NCI-H510A treated with DMSO at 0.1 percent for 48 hours (cell line): ENCODE results near the gene C19orf25.
A peak's percentile ranks its signal among the peaks of the same experiment; 100 is the strongest.
"Not testable (repeated sequence)": the region's sequence is repeated elsewhere in the genome, so short reads cannot be mapped to it uniquely, and the experiment has no call there.

Experiments used
- DNase-seq: peaks from one replicate; lab custom pipeline; 2025; lab: John Stamatoyannopoulos, UW

Gene C19orf25

GRCh38 chr19:1478934-1479707, at the start of gene C19orf25:
Gene C19orf25 (minus strand): TSS chr19:1479215. CDS start chr19:1478903, 312 bp downstream.
- DNase-seq, result peak; percentile 62

GRCh38 chr19:1527650-1528309, 48.8 kb upstream of the C19orf25 start:
- no peak for DNase-seq

DNA sequence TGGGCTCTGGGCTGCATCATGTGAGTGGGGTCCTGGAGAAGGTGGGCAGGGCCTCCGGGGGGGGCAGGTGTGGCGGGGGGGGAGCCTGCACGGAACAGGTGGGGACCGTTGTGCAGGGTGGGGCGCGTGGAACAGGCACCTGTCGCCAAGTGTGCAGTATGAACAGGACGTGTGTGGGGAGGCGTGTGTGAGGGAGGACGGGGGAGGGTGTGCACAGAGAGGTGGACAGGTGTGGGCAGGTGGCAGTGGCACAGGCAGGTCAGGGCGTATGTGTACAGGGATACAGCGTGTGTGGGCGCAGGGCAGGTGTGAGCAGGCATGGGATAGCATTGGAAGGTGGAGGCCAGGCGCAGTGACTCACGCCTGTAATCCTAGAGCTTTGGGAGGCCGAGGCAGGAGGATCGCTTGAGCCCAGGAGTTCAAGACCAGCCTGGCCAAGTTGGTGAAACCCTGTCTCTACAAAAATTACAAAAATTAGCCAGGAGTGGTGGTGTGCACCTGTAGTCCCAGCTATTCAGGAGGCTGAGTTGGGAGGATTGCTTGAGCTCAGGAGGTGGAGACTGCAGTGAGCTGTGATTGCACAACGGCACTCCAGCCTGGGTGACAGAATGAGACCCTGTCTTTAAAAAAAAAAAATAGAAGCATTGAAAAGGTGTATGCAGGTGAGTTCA, 48.1 kb upstream of the C19orf25 start:
- DNase-seq, result no peak

DNA sequence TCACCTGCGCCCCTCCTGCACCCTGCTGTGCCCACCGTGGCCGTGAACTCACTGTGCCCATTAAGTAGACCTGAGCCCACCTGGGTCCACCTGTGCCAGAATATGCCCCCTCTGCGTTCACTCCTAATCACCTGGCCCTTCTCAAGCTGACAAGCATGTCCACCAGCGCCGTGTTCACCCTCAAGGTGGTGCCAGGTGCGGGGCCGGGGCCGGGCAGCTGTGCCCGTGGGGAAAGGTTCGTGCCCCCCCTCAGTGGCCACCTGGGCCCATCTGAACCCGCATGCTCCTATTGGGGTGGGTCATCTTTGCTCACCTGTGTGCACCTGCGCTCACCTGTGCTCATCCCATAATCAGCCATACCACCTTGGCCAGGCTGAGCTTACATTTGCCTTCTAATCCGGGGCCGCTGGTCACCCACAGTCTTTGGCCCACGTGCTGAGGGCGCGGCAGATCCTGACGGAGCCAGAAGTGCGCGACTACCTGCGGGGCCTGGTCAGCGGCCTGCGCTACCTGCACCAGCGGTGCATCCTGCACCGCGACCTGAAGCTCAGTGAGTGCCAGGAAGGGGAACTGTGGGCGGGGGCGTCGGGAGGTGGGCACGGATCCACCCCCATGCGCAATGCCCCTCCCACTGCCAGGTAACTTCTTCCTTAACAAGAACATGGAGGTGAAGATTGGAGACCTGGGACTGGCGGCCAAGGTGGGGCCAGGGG, 47.2 kb upstream of the C19orf25 start:
- no peak for DNase-seq

DNA sequence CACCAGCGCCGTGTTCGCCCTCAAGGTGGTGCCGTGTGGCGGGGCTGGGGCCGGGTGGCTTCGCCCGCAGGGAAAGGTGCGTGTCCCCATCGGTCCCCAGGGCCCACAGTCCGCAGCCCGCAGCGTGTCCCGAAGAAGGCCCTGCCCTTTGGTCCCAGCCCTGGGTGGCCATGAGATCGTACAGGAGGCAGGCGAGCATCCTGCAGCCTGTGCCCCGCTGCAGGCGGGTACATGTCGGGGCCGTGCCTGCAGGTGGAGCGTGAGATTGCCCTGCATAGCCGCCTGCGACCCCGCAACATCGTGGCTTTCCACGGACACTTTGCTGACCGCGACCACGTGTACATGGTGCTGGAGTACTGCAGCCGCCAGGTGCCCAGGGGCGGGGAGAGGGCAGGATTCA, 46.3 kb upstream of the C19orf25 start:
- DNase-seq, result no peak

GRCh38 chr19:1524972-1525325, 45.9 kb upstream of the C19orf25 start:
- no peak for DNase-seq

GRCh38 chr19:1524287-1524971, 45.4 kb upstream of the C19orf25 start:
- DNase-seq, result no peak

DNA sequence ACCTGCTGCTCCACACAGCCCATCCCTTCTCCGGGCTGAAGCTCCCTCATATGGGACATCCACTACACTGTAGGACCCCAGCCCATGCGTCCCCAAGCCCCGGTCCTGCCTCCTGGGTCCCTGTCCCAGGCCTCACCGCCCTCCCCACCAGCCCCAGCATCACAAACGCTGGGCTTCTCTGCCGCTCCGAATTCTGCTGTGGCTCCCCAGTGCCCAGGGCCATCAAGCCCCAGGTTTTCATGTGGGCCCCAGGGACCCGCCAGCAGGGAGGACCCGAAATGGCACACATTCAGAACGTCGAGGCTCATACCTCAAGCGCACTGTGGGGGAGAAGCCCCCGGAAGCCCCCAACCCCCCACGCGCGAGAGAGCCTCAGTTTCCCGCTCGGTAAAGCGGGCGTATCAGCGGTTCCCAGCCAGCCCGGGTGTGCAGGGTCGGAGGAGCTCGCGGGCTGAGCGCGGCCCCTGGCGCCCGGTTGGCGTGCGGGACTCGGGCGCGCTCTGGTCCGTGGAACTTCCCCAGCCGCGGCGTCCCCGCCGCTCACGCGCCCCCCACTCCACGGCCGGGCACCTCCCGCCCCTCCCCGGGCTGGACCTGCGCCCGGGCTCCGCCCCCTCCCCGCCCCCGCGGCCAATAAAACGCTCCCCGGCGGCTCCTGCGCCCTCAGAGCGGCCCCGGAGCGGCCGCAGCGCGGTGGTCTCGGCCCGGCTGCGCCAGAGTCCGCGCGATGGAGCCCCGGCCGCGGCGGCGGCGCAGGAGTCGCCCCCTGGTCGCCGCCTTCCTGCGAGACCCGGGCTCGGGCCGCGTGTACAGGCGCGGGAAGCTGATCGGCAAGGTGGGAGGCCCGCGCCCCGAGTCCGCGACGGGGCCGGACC, 44.6 kb upstream of the C19orf25 start, which contains the start of gene PLK5:
PLK5 (plus strand) TSS at position 666 of the 875 bp plus-strand sequence. CDS start 2,920 bp downstream, outside the sequence.
- DNase-seq, result no peak

DNA sequence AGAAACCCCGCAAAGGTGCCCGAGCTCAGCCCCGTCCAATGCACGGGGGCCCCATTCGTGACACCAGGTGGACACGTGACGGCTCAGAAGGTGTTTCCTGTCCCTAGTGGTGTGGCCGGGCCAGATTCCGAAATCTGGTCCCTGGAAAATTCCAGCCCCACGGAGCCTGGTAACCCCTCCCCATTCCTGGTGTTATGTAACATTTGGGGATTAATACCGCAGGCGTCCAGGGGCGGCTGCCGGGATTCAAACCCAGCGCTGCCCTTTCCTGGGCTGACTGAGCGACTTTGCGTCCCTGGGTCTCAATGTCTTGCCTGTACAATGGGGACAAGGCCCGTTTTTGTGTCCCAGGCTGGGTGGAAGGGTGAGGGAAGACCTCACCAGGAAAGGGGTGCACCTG, 43.8 kb upstream of the C19orf25 start:
- no peak for DNase-seq

GRCh38 chr19:1522061-1522460, 43.0 kb upstream of the C19orf25 start:
- no peak for DNase-seq

- no peak for DNase-seq
Observed at GRCh38 chr19:1521636-1522035, 42.6 kb upstream of the C19orf25 start.

- DNase-seq, result no peak
Observed at GRCh38 chr19:1520203-1520780, 41.3 kb upstream of the C19orf25 start.

DNA sequence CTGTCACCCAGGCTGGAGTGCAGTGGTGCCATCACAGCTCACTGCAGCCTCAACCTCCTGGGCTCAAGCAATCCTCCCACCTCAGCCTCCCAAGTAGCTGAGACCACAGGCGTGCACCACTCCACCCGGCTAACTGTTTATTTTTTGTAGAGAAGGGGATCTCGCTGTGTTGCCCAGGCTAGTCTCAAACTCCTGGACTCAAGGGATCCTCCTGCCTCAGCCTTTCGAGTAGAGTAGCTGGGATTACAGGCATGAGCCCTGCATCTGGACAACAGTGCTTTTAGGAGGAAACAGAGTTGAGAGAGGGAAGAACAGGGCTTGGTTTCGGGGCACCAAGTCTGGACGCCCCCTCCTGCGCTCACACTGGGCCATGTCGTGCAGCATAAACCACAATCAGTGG, 40.8 kb upstream of the C19orf25 start:
- DNase-seq, result not testable (repeated sequence)

DNA sequence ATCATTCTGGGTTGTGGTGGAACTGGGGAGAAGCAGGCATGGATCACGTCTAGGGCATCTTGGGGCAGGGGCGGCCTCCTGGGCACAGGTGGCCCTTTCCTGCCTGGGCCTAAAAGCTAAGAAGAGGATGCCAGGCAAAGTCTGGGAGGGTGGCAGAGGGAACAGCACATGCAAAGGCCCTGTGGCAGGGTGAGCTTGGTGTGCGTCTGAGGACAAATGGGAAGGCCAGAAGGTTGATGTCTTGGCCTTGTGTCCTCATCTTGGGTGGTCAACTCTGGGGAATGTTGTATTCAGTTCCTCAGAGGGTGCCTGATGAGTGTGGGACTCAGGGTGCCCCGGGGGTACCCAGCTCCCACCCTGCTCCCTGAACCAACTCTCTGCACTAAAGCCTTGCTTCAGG, 39.5 kb upstream of the C19orf25 start:
- no peak for DNase-seq

- DNase-seq, result no peak
Observed at GRCh38 chr19:1516395-1516753, 37.4 kb upstream of the C19orf25 start.

DNA sequence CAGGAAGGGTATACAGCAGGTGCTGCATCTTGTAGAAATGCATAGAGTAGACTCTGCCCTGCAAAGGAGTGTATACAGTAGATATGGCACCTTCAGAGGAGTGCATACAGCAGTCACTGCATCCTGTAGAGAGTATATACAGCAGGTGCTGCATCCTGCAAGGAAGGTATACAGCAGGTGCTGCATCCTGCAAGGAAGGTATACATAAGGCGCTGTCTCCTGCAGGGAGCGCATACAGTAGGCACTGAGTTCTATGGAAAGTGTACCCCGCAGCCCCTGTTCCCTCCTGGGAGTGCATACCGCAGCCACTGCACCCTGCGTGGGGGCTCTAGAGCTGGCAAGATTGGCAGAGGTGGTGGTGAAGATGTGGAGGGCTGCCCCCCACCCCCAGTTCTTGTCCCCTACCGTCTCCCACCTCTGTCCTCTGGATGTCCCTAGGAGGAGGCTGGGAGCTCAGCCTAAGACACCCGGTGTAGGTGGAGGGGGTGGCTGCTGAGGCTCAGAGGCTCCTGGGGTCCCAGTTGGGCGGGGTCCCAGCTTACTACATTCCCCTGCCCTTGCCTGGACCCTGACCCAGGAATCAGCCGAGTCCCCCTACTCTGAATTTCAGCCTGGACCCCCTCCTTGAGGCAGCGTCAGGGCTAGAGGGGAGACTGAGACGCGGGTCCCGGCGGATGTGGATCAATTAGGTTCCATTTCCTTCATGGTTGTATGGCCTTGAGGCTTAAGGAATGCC, 36.1 kb upstream of the C19orf25 start:
- no peak for DNase-seq

- no peak for DNase-seq
Observed at GRCh38 chr19:1514295-1514661, 35.3 kb upstream of the C19orf25 start.

GRCh38 chr19:1513499-1514294, 34.7 kb upstream of the C19orf25 start:
- DNase-seq, result no peak
